SU-DHL-6 (cell line): ENCODE measurements around the gene TFPI2.

Source experiments
- CTCF ChIP-seq: fragments of 200-600 bp; sonication (generic); IDR thresholded peaks from one replicate; pipeline ENCODE4 v1.5.1; 2017; ENCODE audit warnings: antibody characterized with exemption, mild to moderate bottlenecking, low read length, moderate library complexity; ENCODE audit not compliant: insufficient read depth, poor library complexity, severe bottlenecking
- EZH2phosphoT487 ChIP-seq: fragments of 200-600 bp; sonication (generic), shearing (Covaris generic); conservative IDR thresholded peaks from 2 replicates; pipeline ENCODE4 v1.6.1; 2018; ENCODE audit warnings: mild to moderate bottlenecking, antibody characterized with exemption, low read length, moderate library complexity, mixed read lengths

DNA sequence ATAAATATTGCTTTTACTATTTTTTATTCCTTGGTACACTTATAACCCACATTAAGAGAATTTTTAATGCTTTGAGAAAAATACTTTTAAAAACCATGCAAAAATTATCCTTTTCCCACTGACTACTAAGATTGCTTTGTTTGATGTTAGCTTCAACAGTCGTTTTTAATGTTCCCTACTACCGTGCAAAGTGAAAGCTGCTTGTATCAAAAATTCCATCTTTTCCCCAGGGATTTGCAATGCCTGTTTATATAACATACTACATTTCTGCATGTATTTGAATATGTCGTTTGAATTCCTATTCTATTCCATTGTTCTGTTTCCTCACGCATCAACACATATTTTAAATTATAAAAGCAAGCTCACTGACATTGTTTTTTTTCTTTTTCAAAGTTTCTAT is 54.4 kb downstream of the TFPI2 start:
- TF ChIP-seq CTCF (no peak), EZH2phosphoT487 (no peak)
